Activated CD4-positive, alpha-beta T cell treated with anti-CD3 and anti-CD28 coated beads, Interleukin-2, amount 50 U/mL, for 16 hours (primary cell): ENCODE data around the gene MLLT1.
A peak's percentile ranks its signal among the peaks of the same experiment; 100 is the strongest.

ENCODE experiments used
- DNase-seq: peaks from one replicate; pipeline ENCODE4 v3.0.0-alpha.2; 2020

MLLT1 gene

DNA sequence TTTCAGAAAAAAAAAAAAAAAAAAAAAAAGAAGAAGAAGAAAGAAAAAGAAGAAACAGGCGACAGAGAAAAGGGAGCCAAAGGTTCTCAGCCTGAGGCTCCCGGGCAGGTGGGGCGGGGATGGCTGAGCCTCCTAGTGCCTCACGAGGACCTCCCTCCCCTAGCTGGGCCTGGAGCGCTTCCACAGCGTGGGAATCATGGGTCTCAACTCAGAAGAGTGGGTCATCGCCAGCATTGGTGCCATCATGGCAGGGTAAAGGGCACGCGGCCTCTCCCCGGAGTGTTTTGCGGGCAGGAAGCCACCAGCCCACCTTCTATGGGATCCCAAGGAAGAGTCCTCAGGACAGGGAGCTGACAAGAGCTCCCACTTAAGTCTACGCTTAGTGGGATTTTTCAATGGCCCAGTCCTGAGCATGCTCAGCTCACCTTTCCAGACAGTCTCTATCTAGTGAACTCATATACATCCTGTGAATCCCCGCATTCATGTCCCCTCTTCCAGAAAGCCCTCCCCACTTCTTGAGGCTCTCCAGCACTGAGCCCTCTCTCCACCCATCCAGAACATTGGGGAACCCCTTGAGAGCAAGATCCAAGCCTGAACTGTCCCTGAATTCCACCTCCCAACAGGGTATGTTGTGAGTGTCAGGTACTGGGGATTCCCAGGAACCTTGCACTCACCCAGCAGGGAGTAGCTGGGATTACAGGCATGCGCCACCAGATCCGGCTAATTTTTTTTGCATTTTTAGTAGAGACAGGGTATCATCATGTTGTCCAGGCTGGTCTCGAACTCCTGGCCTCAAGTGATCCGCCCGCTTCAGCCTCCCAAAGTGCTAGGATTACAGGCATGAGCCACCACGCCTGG, 74.7 kb downstream of the MLLT1 start:
- DNase-seq, result no peak

DNA sequence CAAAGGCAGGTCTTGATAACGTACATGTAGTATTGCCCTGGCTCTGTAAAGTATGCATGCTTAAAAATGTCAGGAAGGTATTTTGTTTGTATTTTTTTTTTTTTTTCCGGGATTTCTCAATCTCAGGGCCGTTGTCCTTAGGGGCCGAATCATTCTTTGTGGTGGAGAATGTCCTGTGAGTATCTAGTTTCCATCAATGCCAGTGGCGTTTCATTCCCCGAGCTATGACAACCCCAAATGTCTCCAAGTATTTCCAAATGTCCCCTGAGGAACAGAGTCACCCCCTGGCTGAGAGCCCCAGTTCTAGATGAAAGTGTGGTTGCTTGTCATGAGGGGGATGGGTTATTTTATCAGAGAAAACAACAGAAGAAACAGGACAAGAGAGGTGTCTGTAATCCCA, 75.6 kb downstream of the MLLT1 start:
- no peak for DNase-seq

DNA sequence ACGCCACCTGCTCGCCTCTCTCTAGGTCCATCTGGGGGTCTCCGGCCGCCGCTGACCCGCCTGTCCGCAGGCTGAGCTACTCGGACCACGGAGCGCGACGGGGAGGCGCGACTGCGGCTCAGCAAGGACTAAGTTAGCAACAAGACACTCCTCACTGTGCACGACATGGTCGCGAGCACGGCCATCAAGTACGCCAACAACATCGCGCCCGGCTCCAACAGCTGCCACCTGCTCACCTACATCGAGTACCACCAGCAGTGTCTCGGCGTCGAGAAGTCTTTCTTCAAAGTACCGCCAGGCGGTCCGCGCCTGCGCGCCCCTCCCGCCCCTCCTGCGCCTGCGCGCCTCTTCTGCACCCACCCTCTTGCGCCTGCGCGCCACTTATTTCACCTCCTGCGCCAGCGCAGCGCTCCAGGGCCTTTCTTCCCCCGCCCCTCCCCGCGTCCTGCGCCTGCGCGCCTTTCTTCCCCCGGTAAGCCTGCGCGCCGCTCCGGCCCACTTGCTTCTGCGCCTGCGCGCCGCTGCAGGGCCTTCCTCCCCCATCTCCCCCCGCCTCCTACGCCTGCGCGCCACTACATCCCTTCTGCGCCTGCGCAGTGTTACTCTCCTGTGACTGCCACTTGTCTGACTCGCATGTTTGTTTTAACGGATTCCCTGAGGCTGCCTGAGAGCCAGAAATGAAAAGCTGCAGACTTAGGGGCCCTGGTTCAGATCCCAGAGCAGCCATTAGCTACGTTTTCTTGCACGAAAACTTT, 80.4 kb downstream of the MLLT1 start:
- peak; percentile 99 for DNase-seq

DNA sequence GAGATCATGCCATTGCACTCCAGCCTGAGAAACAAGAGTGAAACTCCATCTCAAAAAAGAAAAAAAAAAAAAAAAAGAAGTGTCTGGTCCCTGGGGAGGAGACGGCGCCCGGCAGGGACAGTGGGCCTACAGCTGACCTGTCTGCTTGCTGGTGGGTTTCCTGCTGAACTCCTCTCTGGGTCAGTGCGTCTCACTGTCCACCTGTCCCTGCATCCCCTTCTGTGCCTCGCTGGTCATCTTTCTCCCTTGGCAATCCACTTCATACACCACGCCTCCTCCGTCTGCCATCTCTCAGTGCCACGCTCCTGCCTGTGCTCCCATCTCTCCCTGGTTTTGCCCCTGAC, 80.9 kb downstream of the MLLT1 start:
- no peak for DNase-seq

DNA sequence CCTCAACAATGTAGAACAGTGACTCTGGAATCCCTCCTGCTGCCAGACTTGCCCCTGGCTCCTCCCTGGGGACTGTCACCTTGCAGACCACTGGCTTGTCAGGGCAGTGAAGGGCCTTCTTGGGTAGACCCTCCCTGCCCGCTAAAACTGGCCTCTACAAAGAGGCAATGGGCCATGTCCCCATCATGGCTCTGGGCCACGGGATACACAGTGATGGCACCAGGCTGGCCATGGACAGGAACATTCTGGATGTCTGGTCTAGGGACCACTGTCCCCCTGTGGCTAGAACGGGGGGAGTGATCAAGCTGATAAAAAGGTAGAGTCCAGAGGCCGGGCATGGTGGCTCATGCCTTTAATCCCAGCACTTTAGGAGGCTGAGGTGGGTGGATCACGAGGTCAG, 83.4 kb downstream of the MLLT1 start:
- DNase-seq, result no peak

DNA sequence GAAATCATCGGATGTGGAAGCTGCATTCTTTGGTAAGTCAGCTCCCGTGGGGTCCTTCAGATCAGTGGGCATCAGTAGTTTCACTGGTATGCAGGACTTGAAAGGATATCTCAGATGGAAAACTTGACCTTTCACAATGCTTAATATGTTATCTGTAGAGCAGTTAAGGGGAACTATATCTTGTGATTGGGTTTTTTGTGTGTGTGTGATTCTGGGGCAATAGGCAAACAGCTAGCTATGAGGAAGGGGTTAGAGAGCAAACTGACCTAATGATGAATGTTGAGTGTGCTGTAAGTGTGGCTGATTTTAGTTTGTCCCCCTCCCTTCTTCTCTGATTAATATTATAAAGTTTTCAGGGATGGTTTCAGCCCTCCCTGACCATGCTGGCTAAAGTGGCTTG, 91.0 kb downstream of the MLLT1 start:
- no peak for DNase-seq

DNA sequence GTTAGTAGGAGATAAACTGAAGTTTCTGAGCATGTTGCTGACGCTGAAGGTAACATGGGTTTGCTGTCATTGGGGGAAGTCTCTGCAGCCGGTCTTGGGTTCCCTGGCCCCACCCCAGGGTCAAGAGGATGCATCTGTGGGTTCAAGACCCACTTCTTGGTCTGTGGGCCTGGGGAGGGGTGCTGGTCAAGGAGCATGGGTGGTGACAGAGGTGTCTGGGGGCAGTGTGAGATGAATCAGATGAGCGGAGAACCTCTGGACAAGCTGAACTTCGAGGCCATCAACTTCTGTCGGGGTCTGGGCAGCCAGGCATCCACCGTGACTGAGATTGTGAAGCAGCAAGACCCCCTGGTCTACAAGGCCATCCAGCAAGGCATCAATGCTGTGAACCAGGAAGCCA, 92.4 kb downstream of the MLLT1 start:
- DNase-seq, result no peak

DNA sequence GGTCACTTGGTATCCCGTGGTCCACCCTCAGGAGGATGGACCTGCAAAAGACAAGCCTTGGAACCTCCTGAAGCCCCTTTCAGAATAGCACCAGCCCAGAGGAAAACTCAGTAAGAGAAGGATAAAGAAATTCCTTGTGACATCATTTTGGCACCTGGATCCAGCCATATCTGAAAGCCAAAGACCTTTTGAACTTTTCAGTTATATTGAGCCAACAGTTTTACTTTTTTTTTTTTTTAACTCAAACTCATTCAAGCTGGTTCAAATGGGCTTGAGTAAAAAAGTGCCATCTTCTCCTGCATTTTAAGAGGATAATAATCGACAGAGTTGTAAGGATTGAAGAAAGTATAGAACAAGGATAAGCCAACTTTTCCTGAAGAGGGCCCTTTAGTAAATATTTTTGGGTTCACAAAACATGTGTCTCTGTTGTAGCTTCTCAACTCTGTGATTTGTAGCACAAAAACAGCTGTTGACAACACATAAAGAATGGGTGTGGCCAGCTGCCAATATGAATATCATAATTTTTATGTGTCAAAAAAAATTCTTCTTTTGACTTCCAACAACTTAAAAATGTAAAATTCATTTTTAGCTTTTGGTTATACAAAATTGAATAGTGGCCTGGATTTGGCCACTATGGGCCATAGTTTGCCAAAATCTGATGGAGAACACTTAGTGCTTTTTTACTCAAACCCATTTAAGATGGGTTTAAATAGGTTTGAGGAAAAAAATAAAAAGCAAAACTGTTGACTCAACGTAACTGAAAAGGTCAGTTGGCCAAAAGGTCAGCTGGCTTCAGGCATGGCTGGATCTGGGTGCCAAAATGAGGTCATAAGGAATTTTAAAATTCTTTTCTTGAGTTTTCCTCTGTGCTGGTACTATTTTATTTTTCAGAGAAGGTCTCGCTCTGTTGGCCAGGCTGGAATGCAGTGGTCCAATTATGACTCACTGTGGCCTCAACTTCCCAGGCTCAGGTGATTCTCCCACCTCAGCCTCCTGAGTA, 93.6 kb downstream of the MLLT1 start:
- no peak for DNase-seq

DNA sequence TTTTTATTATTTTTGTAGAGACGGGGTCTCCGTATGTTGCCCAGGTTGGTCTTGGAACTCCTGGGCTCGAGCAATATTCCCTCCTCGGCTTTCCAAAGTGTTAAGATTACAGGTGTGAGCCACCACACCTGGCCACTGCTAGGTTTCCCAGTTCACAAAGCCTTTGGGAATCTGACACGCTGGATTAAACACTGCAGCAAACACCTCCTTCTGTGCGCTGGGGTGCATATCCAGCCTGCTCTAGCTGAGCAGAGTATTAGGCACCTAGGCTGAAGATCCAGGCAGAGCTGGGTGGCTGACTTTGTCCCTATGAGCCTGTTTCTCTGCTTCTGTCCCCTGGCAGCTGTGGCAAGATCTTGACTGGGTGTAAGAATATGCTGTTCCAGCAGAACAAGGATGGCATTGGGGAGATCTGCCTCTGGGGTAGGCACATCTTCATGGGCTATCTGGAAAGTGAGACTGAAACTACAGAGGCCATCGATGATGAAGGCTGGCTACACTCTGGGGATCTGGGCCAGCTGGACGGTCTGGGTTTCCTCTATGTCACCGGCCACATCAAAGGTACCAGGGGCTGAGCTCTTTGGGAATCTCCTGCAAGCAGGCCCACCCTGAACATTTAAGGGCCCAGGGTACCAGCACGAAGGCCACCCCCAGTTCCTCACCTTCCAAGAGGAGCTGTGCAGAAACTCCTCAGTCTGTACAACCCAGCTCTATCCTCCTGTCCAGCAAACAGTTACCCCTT, 94.5 kb downstream of the MLLT1 start:
- no peak for DNase-seq

DNA sequence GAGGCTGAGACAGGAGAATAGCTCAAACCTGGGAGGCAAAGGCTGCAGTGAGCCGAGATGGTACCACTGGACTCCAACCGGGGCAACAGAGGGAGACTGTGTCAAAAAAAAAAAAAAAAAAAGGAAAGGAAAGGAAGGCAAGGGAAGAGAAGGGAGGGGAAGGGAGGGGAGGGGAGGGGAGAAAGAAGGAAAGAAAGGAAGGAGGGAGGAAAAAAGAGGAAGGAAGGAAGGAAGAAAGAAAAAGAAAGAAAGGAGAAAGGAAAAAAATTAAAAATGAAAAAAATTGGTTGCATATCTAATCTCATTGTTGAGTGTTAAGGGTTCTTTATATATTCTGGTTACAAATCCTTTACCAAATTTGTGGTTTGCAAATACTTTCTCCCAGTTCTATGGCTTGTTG, 98.7 kb downstream of the MLLT1 start:
- no peak for DNase-seq

DNA sequence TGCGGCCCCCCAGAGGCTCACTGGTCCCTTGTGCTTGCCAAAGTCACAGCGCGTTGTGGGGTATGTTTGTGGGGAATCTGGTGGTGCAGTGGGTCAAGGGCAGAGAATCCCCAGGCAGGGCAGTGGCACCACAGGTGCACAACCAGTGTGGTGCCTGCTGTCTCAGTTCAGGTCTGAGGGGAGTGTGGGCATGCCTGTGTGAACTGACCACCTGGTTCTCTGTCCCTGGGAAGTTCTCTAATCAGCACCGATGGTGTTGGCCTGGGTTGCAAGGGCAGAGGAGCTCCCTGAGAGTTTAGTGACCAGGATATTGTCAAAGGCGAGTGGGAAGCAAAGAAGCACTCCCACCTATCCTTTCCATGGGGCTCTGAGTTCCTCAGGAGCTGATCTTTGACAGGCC, 106.6 kb downstream of the MLLT1 start:
- DNase-seq, result no peak

DNA sequence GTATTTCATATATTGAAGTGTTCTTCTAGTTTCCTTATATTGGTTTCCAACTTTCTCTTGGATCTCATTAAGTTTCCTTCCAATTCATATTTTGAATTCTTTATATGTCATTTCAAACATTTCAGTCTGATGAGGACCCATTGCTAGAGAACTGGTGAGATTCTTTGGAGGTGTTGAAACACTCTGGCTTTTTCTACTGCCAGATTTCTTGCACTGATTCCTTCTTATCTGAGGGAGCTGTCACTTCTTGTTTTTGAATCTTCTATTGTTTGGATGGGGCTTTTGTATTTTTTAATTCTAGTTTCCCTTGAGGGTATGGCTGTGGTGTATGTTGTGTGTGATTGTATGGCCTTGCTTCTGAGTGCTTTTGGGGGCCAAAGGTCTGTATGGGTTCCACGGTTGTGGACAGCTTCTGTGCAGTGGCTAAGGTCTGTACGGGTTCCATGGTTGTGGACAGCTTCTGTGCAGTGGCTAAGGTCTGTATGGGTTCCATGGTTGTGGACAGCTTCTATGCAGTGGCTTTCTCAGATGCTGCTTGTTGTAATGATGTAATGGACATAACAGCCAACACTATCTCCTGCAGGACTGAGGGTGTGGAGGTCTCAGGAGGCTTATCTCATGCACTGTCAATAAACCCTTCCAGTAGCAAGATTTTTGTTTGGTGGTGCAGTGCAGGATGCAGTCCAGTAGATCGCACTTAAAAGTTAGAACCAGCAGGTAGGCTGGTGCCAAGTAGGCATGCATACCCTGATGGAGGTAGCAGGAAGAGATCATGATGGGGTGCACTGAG, 107.5 kb downstream of the MLLT1 start:
- no peak for DNase-seq

DNA sequence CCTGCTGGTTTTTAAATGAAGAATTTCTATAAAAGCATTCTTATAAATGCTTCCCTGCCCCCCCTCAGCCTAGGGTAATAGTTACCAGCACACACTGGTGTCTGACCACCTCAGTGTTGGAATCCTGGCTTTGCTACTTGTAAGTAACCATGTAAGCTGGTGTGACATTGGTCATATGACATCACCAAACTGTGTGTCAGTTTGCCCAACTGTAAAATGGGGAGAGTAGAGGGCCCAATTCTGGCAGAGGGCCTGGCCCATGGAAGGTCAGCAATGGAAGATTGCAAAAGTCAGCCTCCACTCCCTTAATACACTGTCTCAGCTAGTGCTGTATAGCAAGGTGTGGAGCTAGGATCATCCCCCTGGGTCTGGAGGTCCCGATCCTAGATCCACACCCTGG, 112.7 kb downstream of the MLLT1 start:
- no peak for DNase-seq

DNA sequence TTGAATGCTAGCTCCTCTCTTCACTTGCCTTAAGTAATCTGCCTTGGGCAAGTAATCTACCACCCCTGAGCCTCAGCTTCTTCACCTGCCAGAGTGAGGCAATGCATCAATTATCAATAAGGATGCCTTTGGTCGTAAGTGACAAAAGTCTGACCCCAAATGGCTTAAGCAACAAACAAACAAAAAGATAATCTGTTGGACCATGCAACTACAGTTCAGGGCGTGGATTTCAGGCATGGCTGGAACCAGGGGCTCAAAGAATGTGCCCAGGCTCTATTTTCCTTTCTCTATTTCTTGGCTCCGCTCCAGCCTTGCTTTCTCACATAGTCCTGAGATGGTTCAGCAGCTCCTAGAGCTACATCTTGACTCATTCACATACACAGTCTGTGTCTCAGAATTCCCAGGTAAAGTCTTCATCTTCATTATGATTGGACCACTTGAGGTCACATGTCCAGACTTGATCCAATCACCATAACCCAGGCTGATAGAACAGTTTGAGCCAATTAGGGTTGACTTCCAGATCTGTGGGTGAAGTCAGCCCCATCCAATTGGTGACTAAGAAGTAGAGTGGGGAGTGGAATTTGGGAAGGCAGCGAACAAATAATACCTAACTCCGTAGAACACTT, 114.8 kb downstream of the MLLT1 start:
- DNase-seq, result no peak

DNA sequence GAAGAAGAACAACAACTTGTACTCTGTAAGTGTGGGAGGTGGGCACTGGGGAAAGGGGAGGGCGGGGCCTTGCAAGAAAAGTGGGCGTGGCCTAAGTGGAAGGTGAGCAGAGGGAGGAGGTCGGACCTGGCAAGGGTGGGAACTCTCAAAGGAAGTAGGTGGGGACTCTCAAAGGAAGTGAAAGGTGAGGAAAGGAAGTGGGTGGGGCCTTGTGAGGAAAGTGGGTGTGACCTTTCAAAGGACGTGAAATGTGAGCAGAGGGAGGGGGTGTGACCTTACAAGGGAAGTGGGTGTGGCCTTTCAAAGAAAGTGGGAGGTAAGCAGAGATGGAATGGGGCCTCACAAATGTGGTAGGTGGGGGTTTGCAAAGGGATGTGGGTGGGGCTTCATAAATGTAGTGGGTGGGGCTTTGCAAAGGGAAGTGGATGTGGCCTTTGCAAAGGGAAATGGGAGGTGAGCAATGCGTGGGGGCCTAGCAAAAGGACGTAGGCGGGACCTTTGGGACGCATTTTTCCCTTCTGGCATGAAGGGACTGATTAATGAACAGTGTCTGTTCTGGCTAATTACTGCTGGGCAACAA, 118.4 kb downstream of the MLLT1 start:
- peak; percentile 75 for DNase-seq
